ENCODE measurements around the gene B3GNT5. TPM values are rescaled to one million over a fixed set of nuclear protein-coding genes. Genes with fewer than 3 reads are reported as not detected.

B3GNT5 gene
- total and polyA plus RNA-seq, 2 donors (not counting 1 experiment from before 2014, with no cell fraction given): 0.07 to 0.37 TPM

- Histone ChIP-seq H3K4me2 (replicated peaks; ENCODE audit: low read depth, low read length, poor library complexity, severe bottlenecking) (no peak overlapping the region), H3K27ac (ENCODE audit: low read length in 2 of 2) (no peak overlapping the region), H3K9ac (ENCODE audit: low read length) (no peak overlapping the region), H3K4me3 (ENCODE audit: control extremely low read depth in 1 of 5, extremely low read depth in 1 of 5, insufficient read depth in 1 of 5, low read depth in 2 of 5, low read length in 4 of 5) (no peak overlapping the region), H3K9me3 (ENCODE audit: control extremely low read depth in 1 of 3, control insufficient read depth in 2 of 3, insufficient read depth in 1 of 3, low read length in 2 of 3) (no peaks in the 10 kb centered on the region), H4K20me1 (ENCODE audit: control insufficient read depth, insufficient read depth, low read length, poor library complexity, severe bottlenecking) (no peaks in the 10 kb centered on the region), H3K36me3 (replicated peaks in 1 of 2; ENCODE audit: control extremely low read depth in 1 of 2, control insufficient read depth in 1 of 2, extremely low read depth in 1 of 2, insufficient read depth in 2 of 2, low read length in 1 of 2) (no peaks in the 10 kb centered on the region), H3K4me1 (ENCODE audit: control insufficient read depth in 2 of 2, insufficient read depth in 2 of 2, low read length in 2 of 2) (peaks cover 11 to 14% of the 10 kb centered on the region in 2 donors), H2AFZ (ENCODE audit: insufficient read depth, low read depth, low read length, poor library complexity, severe bottlenecking) (no peak overlapping the region), H3K27me3 (replicated peaks in 1 of 4; ENCODE audit: control extremely low read depth in 1 of 4, control insufficient read depth in 3 of 4, insufficient read depth in 4 of 4, low read length in 3 of 4) (peaks cover 0 to 3% (median 1%) of the 10 kb centered on the region in 4 experiments), H3K79me2 (ENCODE audit: control insufficient read depth, insufficient read depth, low read length) (no peaks in the 10 kb centered on the region)
- H3K27me3 Mint-ChIP-seq: peaks cover 4% of the 10 kb centered on the region
- H3K9me3 Mint-ChIP-seq (ENCODE audit: insufficient read depth): no peaks in the 10 kb centered on the region
- 93% methylated on average over 3 of the region's 5 CpGs for WGBS (ENCODE audit: insufficient coverage)
- DNase-seq (no peak), ATAC-seq (ENCODE audit: low read depth) (no peak)
- H3K4me1 Mint-ChIP-seq: peaks cover 15% of the 10 kb centered on the region
- TF ChIP-seq CTCF (IDR thresholded peaks at IDR 0.05): no peak
- no peak for TF ChIP-seq EZH2 (IDR thresholded peaks at IDR 0.05; ENCODE audit: borderline replicate concordance, insufficient read depth, low read depth, low read length, poor library complexity, severe bottlenecking)
- H3K27ac Mint-ChIP-seq: no peak overlapping the region
- CTCF ChIA-PET: no interaction called here
- POLR2A ChIA-PET: no interaction called here
- intact Hi-C loops (cut with micrococcal nuclease): no loop called here
- no peak overlapping the region for H3K4me3 Mint-ChIP-seq
These were observed 56.2 kb downstream of the B3GNT5 start for GRCh38 chr3:183309276-183309675.

GRCh38 chr3:183310936-183311335 lies 57.9 kb downstream of the B3GNT5 start:
- DNase-seq: no peak
- no peaks in the 10 kb centered on the region for H3K36me3 ChIP-seq (replicated peaks in 1 of 2; ENCODE audit: control extremely low read depth in 1 of 2, control insufficient read depth in 1 of 2, extremely low read depth in 1 of 2, insufficient read depth in 2 of 2, low read length in 1 of 2)
- no peak overlapping the region for H3K4me2 ChIP-seq (replicated peaks; ENCODE audit: low read depth, low read length, poor library complexity, severe bottlenecking)
- Mint-ChIP-seq H3K4me3 (no peak overlapping the region), H3K27me3 (peaks cover 4% of the 10 kb centered on the region), H3K4me1 (peaks cover 15% of the 10 kb centered on the region), H3K27ac (no peak overlapping the region), H3K9me3 (ENCODE audit: insufficient read depth) (no peaks in the 10 kb centered on the region)
- H3K27me3 ChIP-seq (replicated peaks in 1 of 4; ENCODE audit: control extremely low read depth in 1 of 4, control insufficient read depth in 3 of 4, insufficient read depth in 4 of 4, low read length in 3 of 4): peaks cover 0 to 3% (median 1%) of the 10 kb centered on the region in 4 experiments
- no peaks in the 10 kb centered on the region for H3K79me2 ChIP-seq (ENCODE audit: control insufficient read depth, insufficient read depth, low read length)
- no peak overlapping the region for H3K27ac ChIP-seq (ENCODE audit: low read length in 2 of 2)
- no peak overlapping the region for H3K4me3 ChIP-seq (ENCODE audit: control extremely low read depth in 1 of 5, extremely low read depth in 1 of 5, insufficient read depth in 1 of 5, low read depth in 2 of 5, low read length in 4 of 5)
- peaks cover 11 to 14% of the 10 kb centered on the region in 2 donors for H3K4me1 ChIP-seq (ENCODE audit: control insufficient read depth in 2 of 2, insufficient read depth in 2 of 2, low read length in 2 of 2)
- 89% methylated on average over 1 of the region's 3 CpGs for WGBS (ENCODE audit: insufficient coverage)
- H4K20me1 ChIP-seq (ENCODE audit: control insufficient read depth, insufficient read depth, low read length, poor library complexity, severe bottlenecking): no peaks in the 10 kb centered on the region
- H3K9me3 ChIP-seq (ENCODE audit: control extremely low read depth in 1 of 3, control insufficient read depth in 2 of 3, insufficient read depth in 1 of 3, low read length in 2 of 3): no peaks in the 10 kb centered on the region
- no peak overlapping the region for H3K9ac ChIP-seq (ENCODE audit: low read length)
- CTCF ChIA-PET: no interaction called here
- H2AFZ ChIP-seq (ENCODE audit: insufficient read depth, low read depth, low read length, poor library complexity, severe bottlenecking): no peak overlapping the region
- POLR2A ChIA-PET: no interaction called here
- intact Hi-C loops (cut with micrococcal nuclease): no loop called here
- no peak for ATAC-seq (ENCODE audit: low read depth)
- TF ChIP-seq CTCF (IDR thresholded peaks at IDR 0.05): no peak
- no peak for TF ChIP-seq EZH2 (IDR thresholded peaks at IDR 0.05; ENCODE audit: borderline replicate concordance, insufficient read depth, low read depth, low read length, poor library complexity, severe bottlenecking)

All from B cell (primary cell).